C4-2B (cell line): ENCODE measurements around the gene TRNT1.

Experiments used
- H3K27ac ChIP-seq: fragments of 450-650 bp; 2 replicates; pipeline ENCODE4 v1.5.1; 2017
- ZFX ChIP-seq: fragments of 450-650 bp; IDR thresholded peaks from 2 replicates; pipeline ENCODE4 v1.6.1; 2017
- TF ChIP-seq, protein P1 (sequence below): fragments of 450-650 bp; conservative IDR thresholded peaks from 2 replicates; pipeline ENCODE4 v1.5.1; 2017; ENCODE audit warnings: mild to moderate bottlenecking

The TRNT1 gene

DNA sequence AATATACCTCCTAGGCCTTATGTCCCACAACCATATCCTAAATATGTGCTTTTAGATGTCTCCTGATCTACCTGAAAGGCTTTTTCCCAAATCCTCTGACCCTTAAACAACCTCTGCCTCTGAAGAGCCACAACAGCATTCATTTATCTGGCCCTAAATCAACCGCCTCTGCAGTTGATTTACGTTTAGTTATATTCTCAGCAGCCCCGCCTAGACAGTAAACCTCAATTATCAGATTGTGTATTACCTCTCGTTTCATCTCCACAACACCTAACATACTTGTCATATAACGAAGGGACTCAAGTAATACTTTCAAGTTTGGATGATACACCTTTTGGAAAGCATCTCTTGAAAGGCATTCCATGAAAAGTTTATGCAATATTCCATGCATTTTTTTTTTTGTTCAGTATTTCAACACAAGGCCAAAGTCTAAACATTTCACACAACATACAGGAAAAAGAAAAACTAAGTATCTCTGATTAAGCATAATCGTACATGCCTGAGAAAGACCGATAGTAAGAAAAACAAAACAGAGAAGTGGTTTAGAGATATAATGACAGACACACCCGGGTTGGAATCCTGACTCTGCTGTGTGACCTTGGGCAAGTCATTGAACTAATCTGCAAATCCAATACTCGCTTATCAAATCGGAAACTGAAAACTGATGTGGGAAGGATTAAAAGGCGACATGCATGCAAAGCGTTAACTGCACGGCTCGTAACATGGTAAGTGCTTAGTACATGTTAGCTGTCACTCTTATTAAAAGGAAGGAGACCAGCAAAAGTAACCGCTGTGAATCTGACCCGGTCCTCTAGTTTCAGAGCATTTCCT, 52.0 kb downstream of the TRNT1 start:
- TF ChIP-seq, protein P1, sequence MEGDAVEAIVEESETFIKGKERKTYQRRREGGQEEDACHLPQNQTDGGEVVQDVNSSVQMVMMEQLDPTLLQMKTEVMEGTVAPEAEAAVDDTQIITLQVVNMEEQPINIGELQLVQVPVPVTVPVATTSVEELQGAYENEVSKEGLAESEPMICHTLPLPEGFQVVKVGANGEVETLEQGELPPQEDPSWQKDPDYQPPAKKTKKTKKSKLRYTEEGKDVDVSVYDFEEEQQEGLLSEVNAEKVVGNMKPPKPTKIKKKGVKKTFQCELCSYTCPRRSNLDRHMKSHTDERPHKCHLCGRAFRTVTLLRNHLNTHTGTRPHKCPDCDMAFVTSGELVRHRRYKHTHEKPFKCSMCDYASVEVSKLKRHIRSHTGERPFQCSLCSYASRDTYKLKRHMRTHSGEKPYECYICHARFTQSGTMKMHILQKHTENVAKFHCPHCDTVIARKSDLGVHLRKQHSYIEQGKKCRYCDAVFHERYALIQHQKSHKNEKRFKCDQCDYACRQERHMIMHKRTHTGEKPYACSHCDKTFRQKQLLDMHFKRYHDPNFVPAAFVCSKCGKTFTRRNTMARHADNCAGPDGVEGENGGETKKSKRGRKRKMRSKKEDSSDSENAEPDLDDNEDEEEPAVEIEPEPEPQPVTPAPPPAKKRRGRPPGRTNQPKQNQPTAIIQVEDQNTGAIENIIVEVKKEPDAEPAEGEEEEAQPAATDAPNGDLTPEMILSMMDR: no peak
- no peak for TF ChIP-seq ZFX
- peak overlapping the region; percentile 78 for H3K27ac ChIP-seq

DNA sequence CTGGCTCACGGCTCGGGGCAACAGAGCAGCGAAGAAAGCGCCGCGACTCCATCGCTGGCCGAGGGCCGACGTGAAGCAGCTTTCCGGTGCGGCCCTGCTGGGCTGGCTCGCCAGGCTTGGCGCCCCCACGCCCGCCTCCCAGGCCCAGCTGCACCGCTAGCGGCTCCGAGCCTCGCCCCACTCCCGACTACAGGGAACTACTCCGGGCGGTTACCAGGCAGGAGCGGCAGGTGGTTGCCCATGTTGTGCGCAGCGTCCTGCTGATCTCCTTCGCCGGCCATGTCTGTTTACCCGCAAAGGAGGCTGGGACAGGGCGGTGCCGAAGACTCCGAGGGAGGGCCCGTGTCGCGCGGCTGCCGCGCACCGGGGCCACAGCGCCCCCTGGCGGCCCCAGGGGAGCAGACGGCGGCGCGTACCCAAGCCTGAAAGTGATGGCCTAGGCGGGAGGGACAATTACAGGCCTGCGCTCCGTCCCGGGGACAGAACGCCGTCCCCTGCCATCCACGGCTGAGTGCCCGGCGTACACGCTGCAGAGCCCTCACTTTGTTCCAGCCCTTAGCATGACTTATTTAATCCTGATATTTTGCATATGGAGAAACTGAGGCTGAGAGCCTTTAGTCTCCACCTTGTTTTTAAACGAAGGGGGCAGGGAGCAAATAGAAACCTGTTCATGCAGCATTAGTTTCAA, 52.8 kb downstream of the TRNT1 start, which contains the start of gene CRBN:
Gene CRBN, minus strand, starts transcription at position 285 of the 688 bp plus-strand sequence. Its CDS starts 4 bp downstream, at position 281.
- peak within 1 kb of the TSS; percentile 78 for H3K27ac ChIP-seq
- peak; percentile 69 for TF ChIP-seq ZFX
- TF ChIP-seq, protein P1: peak; percentile 97

DNA sequence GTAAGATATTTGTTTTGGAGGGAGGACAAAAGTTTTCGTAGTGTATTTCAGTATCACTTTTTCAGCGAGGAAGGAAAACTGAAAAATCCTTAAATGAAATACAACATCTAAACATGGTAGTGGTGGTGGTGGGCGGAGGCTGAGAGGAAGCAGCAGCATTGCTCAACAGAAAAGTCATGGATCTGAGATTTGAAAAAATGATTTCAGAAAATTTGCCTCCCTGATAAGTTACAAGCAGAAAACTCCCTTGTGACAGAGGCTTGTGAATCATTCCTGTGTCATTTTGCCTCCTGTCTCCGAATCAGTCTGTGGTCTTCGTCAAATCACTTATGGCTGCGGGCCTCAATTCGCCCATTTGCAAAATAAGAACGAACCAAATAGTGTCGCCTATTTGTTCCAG, 53.7 kb downstream of the TRNT1 start:
- TF ChIP-seq ZFX: no peak
- TF ChIP-seq, protein P1: no peak
- no peak overlapping the region for H3K27ac ChIP-seq

DNA sequence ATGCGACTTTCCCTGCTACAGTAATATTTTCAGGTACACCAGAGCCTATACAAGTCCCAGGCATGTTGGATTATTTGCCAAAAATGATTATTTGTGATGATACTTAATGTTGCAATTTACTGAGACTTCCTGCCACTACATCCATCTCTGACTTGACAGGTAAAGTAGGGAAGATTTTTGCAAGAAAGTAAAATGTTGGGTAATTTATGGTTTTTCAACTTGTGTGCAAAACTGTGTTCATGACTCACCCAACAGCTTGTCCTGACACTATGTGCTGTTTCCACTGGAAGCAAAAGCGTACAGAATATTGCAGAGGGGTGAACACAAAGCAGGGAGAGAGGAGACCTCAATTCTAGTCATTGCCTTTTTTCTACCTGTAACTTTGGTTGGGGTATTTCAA, 58.1 kb downstream of the TRNT1 start:
- no peak for TF ChIP-seq ZFX
- TF ChIP-seq, protein P1: no peak
- H3K27ac ChIP-seq: no peak overlapping the region

DNA sequence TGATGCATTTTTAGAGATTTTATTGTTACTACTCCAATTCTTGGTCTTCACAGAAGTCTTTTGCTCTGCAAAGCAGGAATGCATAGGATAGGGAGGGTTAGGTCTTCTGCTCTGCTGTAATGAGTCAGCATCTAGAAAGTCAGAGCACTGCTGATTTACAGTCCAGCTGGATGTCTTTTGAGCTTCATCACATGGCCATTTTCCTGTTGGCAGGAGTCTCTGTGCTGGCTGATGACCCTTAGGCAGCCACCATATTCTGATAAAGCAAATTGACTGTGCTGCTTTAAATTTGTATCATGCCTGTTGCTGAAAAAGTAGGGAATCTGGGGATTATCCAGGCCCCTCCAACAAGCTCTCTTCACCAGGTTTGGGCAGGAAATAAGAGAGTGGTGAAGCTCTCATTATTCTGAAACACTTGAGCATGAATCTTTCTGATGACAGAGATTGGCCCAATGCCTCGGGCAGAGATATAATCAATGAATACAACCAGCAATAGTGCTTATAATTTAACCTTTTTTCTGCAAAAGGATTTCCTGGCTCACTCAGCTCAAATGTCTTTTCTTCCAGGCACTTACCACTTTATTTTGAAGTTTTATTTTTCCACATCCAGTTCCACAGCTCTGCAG, 62.5 kb downstream of the TRNT1 start:
- no peak for TF ChIP-seq ZFX
- TF ChIP-seq, protein P1: no peak
- H3K27ac ChIP-seq: no peak overlapping the region

DNA sequence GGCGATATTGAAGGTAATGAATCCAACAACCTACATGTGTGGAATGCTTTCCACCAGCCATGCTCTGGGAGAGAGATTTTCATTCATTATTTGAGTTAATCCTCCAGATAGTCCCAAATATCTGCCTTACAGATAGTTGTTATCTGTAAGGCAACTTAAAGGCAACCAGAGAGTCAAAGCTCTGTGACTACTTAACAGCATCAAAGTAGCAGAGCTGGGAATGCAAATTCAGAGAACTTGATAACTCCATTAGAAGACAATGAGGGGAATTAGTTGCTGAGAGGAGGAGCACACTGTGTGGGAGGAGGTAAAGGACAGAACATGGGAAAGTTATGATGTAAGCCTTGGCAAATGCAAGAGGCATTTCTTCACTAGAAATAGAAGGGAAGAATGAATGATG, 63.2 kb downstream of the TRNT1 start:
- TF ChIP-seq ZFX: no peak
- TF ChIP-seq, protein P1: no peak
- H3K27ac ChIP-seq: no peak overlapping the region
